ENCODE measurements around the gene NSUN2. TPM values are rescaled to one million over a fixed set of nuclear protein-coding genes. Genes with fewer than 3 reads are reported as not detected.
"Not testable (repeated sequence)": the region's sequence is repeated elsewhere in the genome, so short reads cannot be mapped to it uniquely, and the experiment has no call there.

Gene NSUN2
- total RNA-seq, 2 donors from 2014 or later, result 49.1 to 60.1 TPM

- H3K4me1 Mint-ChIP-seq, result peaks cover 5% of the 10 kb centered on the region
- ATAC-seq (peak; percentile 41), DNase-seq (no peak)
- peaks cover 8% of the 10 kb centered on the region for H3K36me3 Mint-ChIP-seq (ENCODE audit: low read depth)
- H3K27me3 Mint-ChIP-seq, result no peaks in the 10 kb centered on the region
- H3K9me3 ChIP-seq (ENCODE audit: control insufficient read depth, low read length, poor library complexity, severe bottlenecking), result no peaks in the 10 kb centered on the region
- no peak overlapping the region for H3K4me3 Mint-ChIP-seq
- peak overlapping the region; percentile 21 for H3K27ac Mint-ChIP-seq
These were observed 27.8 kb upstream of the NSUN2 start for GRCh38 chr5:6660688-6661087.

GRCh38 chr5:6659941-6660684 is 27.3 kb upstream of the NSUN2 start:
- H3K9me3 ChIP-seq (ENCODE audit: control insufficient read depth, low read length, poor library complexity, severe bottlenecking), result no peaks in the 10 kb centered on the region
- Mint-ChIP-seq H3K27me3 (no peaks in the 10 kb centered on the region), H3K4me3 (peak overlapping the region; percentile 47), H3K4me1 (peaks cover 5% of the 10 kb centered on the region), H3K27ac (peak overlapping the region; percentile 21), H3K36me3 (ENCODE audit: low read depth) (peaks cover 8% of the 10 kb centered on the region)
- ATAC-seq, result peak; percentile 53
- no peak for DNase-seq

GRCh38 chr5:6656680-6657079 is 23.8 kb upstream of the NSUN2 start:
- Mint-ChIP-seq H3K4me3 (no peak overlapping the region), H3K27me3 (no peaks in the 10 kb centered on the region), H3K36me3 (ENCODE audit: low read depth) (peaks cover 13% of the 10 kb centered on the region), H3K27ac (no peak overlapping the region), H3K4me1 (peaks cover 5% of the 10 kb centered on the region)
- ATAC-seq (no peak), DNase-seq (no peak)
- H3K9me3 ChIP-seq (ENCODE audit: control insufficient read depth, low read length, poor library complexity, severe bottlenecking), result no peaks in the 10 kb centered on the region

GRCh38 chr5:6655432-6655831 is 22.6 kb upstream of the NSUN2 start:
- no peaks in the 10 kb centered on the region for H3K9me3 ChIP-seq (ENCODE audit: control insufficient read depth, low read length, poor library complexity, severe bottlenecking)
- peaks cover 13% of the 10 kb centered on the region for H3K36me3 Mint-ChIP-seq (ENCODE audit: low read depth)
- H3K4me3 Mint-ChIP-seq, result no peak overlapping the region
- no peak for DNase-seq
- no peak for ATAC-seq
- H3K4me1 Mint-ChIP-seq, result peaks cover 3% of the 10 kb centered on the region
- no peaks in the 10 kb centered on the region for H3K27me3 Mint-ChIP-seq
- no peak overlapping the region for H3K27ac Mint-ChIP-seq

GRCh38 chr5:6652025-6652424 is 19.2 kb upstream of the NSUN2 start:
- Mint-ChIP-seq H3K27me3 (no peaks in the 10 kb centered on the region), H3K4me3 (no peak overlapping the region), H3K4me1 (peaks cover under 1% of the 10 kb centered on the region), H3K36me3 (ENCODE audit: low read depth) (peaks cover 9% of the 10 kb centered on the region), H3K27ac (no peak overlapping the region)
- ATAC-seq, result no peak
- H3K9me3 ChIP-seq (ENCODE audit: control insufficient read depth, low read length, poor library complexity, severe bottlenecking), result no peaks in the 10 kb centered on the region
- DNase-seq, result no peak

- no peak for DNase-seq
- Mint-ChIP-seq H3K27me3 (no peaks in the 10 kb centered on the region), H3K36me3 (ENCODE audit: low read depth) (peaks cover 8% of the 10 kb centered on the region), H3K27ac (no peak overlapping the region), H3K4me1 (peaks cover 6% of the 10 kb centered on the region), H3K4me3 (no peak overlapping the region)
- ATAC-seq, result no peak
- no peaks in the 10 kb centered on the region for H3K9me3 ChIP-seq (ENCODE audit: control insufficient read depth, low read length, poor library complexity, severe bottlenecking)
These were observed 16.8 kb upstream of the NSUN2 start for GRCh38 chr5:6649681-6650080.

GRCh38 chr5:6649186-6649585 is 16.3 kb upstream of the NSUN2 start:
- peaks cover 6% of the 10 kb centered on the region for H3K4me1 Mint-ChIP-seq
- no peak for DNase-seq
- no peak overlapping the region for H3K4me3 Mint-ChIP-seq
- no peaks in the 10 kb centered on the region for H3K27me3 Mint-ChIP-seq
- no peak for ATAC-seq
- peaks cover 8% of the 10 kb centered on the region for H3K36me3 Mint-ChIP-seq (ENCODE audit: low read depth)
- no peaks in the 10 kb centered on the region for H3K9me3 ChIP-seq (ENCODE audit: control insufficient read depth, low read length, poor library complexity, severe bottlenecking)
- no peak overlapping the region for H3K27ac Mint-ChIP-seq

- ATAC-seq; H3K36me3 Mint-ChIP-seq (ENCODE audit: low read depth); H3K9me3 ChIP-seq (ENCODE audit: control insufficient read depth, low read length, poor library complexity, severe bottlenecking); H3K4me1 Mint-ChIP-seq; H3K4me3 Mint-ChIP-seq; DNase-seq; H3K27me3 Mint-ChIP-seq; H3K27ac Mint-ChIP-seq: not testable (repeated sequence)
These were observed 12.9 kb upstream of the NSUN2 start for GRCh38 chr5:6645571-6646362.

- peaks cover 3% of the 10 kb centered on the region for H3K36me3 Mint-ChIP-seq (ENCODE audit: low read depth)
- no peak for ATAC-seq
- H3K9me3 ChIP-seq (ENCODE audit: control insufficient read depth, low read length, poor library complexity, severe bottlenecking), result no peaks in the 10 kb centered on the region
- no peaks in the 10 kb centered on the region for H3K27me3 Mint-ChIP-seq
- DNase-seq, result no peak
- H3K4me1 Mint-ChIP-seq, result peaks cover 8% of the 10 kb centered on the region
- H3K27ac Mint-ChIP-seq, result peak overlapping the region; percentile 24
- no peak overlapping the region for H3K4me3 Mint-ChIP-seq
These were observed 12.0 kb upstream of the NSUN2 start for GRCh38 chr5:6644794-6645241.

GRCh38 chr5:6642655-6643054 is 9.8 kb upstream of the NSUN2 start:
- Mint-ChIP-seq H3K27ac (no peak overlapping the region), H3K4me1 (peaks cover 8% of the 10 kb centered on the region), H3K36me3 (ENCODE audit: low read depth) (peaks cover 3% of the 10 kb centered on the region), H3K27me3 (no peaks in the 10 kb centered on the region), H3K4me3 (no peak overlapping the region)
- DNase-seq (no peak), ATAC-seq (no peak)
- H3K9me3 ChIP-seq (ENCODE audit: control insufficient read depth, low read length, poor library complexity, severe bottlenecking), result no peaks in the 10 kb centered on the region

GRCh38 chr5:6638236-6638635 is 5.4 kb upstream of the NSUN2 start:
- Mint-ChIP-seq H3K4me3 (no peak overlapping the region), H3K36me3 (ENCODE audit: low read depth) (peaks cover 3% of the 10 kb centered on the region), H3K27me3 (no peaks in the 10 kb centered on the region), H3K27ac (no peak overlapping the region), H3K4me1 (peaks cover 9% of the 10 kb centered on the region)
- DNase-seq (no peak), ATAC-seq (no peak)
- no peaks in the 10 kb centered on the region for H3K9me3 ChIP-seq (ENCODE audit: control insufficient read depth, low read length, poor library complexity, severe bottlenecking)

GRCh38 chr5:6637590-6637989 is 4.7 kb upstream of the NSUN2 start:
- H3K36me3 Mint-ChIP-seq (ENCODE audit: low read depth), result peaks cover 3% of the 10 kb centered on the region
- no peak overlapping the region for H3K4me3 Mint-ChIP-seq
- H3K4me1 Mint-ChIP-seq, result peaks cover 7% of the 10 kb centered on the region
- H3K9me3 ChIP-seq (ENCODE audit: control insufficient read depth, low read length, poor library complexity, severe bottlenecking), result no peaks in the 10 kb centered on the region
- H3K27ac Mint-ChIP-seq, result peak overlapping the region; percentile 27
- DNase-seq (no peak), ATAC-seq (no peak)
- H3K27me3 Mint-ChIP-seq, result no peaks in the 10 kb centered on the region

- Mint-ChIP-seq H3K4me3 (no peak overlapping the region), H3K36me3 (ENCODE audit: low read depth) (peaks cover 3% of the 10 kb centered on the region), H3K4me1 (peaks cover 12% of the 10 kb centered on the region), H3K27me3 (no peaks in the 10 kb centered on the region), H3K27ac (no peak overlapping the region)
- ATAC-seq (no peak), DNase-seq (no peak)
- no peaks in the 10 kb centered on the region for H3K9me3 ChIP-seq (ENCODE audit: control insufficient read depth, low read length, poor library complexity, severe bottlenecking)
These were observed 4.2 kb upstream of the NSUN2 start for GRCh38 chr5:6637022-6637421.
